ENCODE results near the gene SLC6A9. TPM values are rescaled to one million over a fixed set of nuclear protein-coding genes. Genes with fewer than 3 reads are reported as not detected.

Gene SLC6A9
- total and polyA plus RNA-seq, 2 experiments from 2014 or later, result 14.4 to 20.0 TPM

DNA sequence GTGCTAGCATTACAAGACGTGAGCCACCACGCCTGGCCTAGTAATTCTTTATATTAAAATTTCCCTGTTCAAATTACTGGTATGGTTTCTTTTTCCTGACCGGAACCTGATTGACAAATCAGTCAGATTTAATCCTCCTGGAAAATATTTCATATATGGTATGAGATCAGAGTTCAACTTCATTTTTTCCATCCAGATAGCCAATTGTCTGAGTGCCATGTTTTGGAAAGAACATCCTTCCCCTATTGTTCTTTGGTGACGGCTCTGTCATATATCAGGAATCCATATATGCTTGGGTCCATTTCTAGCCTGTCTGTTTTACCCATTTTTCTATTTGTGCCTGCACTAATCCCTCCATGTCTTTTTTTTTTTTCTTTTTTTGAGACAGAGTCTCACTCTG, 48.3 kb upstream of the SLC6A9 start:
- Histone ChIP-seq H3K4me1 (ENCODE audit: insufficient read depth) (0 out of 2 replicates have a peak, but pooled peaks cover 5% of the 10 kb centered on the region), H3F3A (replicated peaks; ENCODE audit: low read depth) (no peaks in the 10 kb centered on the region), H3K36me3 (ENCODE audit: insufficient read depth) (no peaks in the 10 kb centered on the region), H3K4me3 (no peak overlapping the region), H3K4me2 (no peak overlapping the region), H3K9me2 (ENCODE audit: insufficient read depth) (0 out of 2 replicates have a peak, but pooled peaks cover 2% of the 10 kb centered on the region), H3K79me2 (replicated peaks; ENCODE audit: insufficient read depth) (no peaks in the 10 kb centered on the region), H4K20me1 (replicated peaks; ENCODE audit: insufficient read depth) (no peaks in the 10 kb centered on the region), H3K27me3 (ENCODE audit: insufficient read depth) (no peaks in the 10 kb centered on the region), H3K27ac (ENCODE audit: low read depth) (no peak overlapping the region), H2AFZ (no peak overlapping the region)
- no peaks in the 10 kb centered on the region for H3K36me3 Mint-ChIP-seq (ENCODE audit: low read depth)
- no peaks in the 10 kb centered on the region for H3K9me3 Mint-ChIP-seq
- H3K4me1 Mint-ChIP-seq, result peaks cover 8% of the 10 kb centered on the region
- DNase-seq (ENCODE audit: low spot score) (no peak), ATAC-seq (no peak)
- no peaks in the 10 kb centered on the region for H3K27me3 Mint-ChIP-seq (ENCODE audit: insufficient read depth, low read depth, poor library complexity)
- TF ChIP-seq CREB1 (CRISPR knock-in tag; IDR thresholded peaks at IDR 0.05; ENCODE audit: low read depth) (no peak), STAT1 (IDR thresholded peaks at IDR 0.05; ENCODE audit: unreplicated experiment) (no peak), JUNB (IDR thresholded peaks at IDR 0.05; ENCODE audit: unreplicated experiment) (no peak), NANOG (IDR thresholded peaks at IDR 0.05; ENCODE audit: borderline replicate concordance) (no peak), EZH2phosphoT487 (IDR thresholded peaks at IDR 0.05; ENCODE audit: unreplicated experiment) (no peak), ZNF331 (CRISPR knock-in tag; IDR thresholded peaks at IDR 0.05; ENCODE audit: low read depth) (no peak), POLR2AphosphoS5 (IDR thresholded peaks at IDR 0.05; ENCODE audit: low read depth) (no peak), ZNF114 (CRISPR knock-in tag; IDR thresholded peaks at IDR 0.05) (no peak), EZH2 (IDR thresholded peaks at IDR 0.05; ENCODE audit: low read depth, unreplicated experiment) (no peak)
- TF ChIP-seq, protein P1, sequence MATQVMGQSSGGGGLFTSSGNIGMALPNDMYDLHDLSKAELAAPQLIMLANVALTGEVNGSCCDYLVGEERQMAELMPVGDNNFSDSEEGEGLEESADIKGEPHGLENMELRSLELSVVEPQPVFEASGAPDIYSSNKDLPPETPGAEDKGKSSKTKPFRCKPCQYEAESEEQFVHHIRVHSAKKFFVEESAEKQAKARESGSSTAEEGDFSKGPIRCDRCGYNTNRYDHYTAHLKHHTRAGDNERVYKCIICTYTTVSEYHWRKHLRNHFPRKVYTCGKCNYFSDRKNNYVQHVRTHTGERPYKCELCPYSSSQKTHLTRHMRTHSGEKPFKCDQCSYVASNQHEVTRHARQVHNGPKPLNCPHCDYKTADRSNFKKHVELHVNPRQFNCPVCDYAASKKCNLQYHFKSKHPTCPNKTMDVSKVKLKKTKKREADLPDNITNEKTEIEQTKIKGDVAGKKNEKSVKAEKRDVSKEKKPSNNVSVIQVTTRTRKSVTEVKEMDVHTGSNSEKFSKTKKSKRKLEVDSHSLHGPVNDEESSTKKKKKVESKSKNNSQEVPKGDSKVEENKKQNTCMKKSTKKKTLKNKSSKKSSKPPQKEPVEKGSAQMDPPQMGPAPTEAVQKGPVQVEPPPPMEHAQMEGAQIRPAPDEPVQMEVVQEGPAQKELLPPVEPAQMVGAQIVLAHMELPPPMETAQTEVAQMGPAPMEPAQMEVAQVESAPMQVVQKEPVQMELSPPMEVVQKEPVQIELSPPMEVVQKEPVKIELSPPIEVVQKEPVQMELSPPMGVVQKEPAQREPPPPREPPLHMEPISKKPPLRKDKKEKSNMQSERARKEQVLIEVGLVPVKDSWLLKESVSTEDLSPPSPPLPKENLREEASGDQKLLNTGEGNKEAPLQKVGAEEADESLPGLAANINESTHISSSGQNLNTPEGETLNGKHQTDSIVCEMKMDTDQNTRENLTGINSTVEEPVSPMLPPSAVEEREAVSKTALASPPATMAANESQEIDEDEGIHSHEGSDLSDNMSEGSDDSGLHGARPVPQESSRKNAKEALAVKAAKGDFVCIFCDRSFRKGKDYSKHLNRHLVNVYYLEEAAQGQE (IDR thresholded peaks at IDR 0.05; ENCODE audit: unreplicated experiment), result no peak
- TF ChIP-seq, protein P2, sequence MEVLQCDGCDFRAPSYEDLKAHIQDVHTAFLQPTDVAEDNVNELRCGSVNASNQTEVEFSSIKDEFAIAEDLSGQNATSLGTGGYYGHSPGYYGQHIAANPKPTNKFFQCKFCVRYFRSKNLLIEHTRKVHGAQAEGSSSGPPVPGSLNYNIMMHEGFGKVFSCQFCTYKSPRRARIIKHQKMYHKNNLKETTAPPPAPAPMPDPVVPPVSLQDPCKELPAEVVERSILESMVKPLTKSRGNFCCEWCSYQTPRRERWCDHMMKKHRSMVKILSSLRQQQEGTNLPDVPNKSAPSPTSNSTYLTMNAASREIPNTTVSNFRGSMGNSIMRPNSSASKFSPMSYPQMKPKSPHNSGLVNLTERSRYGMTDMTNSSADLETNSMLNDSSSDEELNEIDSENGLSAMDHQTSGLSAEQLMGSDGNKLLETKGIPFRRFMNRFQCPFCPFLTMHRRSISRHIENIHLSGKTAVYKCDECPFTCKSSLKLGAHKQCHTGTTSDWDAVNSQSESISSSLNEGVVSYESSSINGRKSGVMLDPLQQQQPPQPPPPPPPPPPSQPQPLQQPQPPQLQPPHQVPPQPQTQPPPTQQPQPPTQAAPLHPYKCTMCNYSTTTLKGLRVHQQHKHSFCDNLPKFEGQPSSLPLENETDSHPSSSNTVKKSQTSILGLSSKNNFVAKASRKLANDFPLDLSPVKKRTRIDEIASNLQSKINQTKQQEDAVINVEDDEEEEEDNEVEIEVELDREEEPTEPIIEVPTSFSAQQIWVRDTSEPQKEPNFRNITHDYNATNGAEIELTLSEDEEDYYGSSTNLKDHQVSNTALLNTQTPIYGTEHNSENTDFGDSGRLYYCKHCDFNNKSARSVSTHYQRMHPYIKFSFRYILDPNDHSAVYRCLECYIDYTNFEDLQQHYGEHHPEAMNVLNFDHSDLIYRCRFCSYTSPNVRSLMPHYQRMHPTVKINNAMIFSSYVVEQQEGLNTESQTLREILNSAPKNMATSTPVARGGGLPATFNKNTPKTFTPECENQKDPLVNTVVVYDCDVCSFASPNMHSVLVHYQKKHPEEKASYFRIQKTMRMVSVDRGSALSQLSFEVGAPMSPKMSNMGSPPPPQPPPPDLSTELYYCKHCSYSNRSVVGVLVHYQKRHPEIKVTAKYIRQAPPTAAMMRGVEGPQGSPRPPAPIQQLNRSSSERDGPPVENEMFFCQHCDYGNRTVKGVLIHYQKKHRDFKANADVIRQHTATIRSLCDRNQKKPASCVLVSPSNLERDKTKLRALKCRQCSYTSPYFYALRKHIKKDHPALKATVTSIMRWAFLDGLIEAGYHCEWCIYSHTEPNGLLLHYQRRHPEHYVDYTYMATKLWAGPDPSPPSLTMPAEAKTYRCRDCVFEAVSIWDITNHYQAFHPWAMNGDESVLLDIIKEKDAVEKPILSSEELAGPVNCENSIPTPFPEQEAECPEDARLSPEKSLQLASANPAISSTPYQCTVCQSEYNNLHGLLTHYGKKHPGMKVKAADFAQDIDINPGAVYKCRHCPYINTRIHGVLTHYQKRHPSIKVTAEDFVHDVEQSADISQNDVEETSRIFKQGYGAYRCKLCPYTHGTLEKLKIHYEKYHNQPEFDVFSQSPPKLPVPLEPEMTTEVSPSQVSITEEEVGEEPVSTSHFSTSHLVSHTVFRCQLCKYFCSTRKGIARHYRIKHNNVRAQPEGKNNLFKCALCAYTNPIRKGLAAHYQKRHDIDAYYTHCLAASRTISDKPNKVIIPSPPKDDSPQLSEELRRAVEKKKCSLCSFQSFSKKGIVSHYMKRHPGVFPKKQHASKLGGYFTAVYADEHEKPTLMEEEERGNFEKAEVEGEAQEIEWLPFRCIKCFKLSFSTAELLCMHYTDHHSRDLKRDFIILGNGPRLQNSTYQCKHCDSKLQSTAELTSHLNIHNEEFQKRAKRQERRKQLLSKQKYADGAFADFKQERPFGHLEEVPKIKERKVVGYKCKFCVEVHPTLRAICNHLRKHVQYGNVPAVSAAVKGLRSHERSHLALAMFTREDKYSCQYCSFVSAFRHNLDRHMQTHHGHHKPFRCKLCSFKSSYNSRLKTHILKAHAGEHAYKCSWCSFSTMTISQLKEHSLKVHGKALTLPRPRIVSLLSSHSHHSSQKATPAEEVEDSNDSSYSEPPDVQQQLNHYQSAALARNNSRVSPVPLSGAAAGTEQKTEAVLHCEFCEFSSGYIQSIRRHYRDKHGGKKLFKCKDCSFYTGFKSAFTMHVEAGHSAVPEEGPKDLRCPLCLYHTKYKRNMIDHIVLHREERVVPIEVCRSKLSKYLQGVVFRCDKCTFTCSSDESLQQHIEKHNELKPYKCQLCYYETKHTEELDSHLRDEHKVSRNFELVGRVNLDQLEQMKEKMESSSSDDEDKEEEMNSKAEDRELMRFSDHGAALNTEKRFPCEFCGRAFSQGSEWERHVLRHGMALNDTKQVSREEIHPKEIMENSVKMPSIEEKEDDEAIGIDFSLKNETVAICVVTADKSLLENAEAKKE (CRISPR knock-in tag; IDR thresholded peaks at IDR 0.05), result no peak
- TF ChIP-seq, protein P3, sequence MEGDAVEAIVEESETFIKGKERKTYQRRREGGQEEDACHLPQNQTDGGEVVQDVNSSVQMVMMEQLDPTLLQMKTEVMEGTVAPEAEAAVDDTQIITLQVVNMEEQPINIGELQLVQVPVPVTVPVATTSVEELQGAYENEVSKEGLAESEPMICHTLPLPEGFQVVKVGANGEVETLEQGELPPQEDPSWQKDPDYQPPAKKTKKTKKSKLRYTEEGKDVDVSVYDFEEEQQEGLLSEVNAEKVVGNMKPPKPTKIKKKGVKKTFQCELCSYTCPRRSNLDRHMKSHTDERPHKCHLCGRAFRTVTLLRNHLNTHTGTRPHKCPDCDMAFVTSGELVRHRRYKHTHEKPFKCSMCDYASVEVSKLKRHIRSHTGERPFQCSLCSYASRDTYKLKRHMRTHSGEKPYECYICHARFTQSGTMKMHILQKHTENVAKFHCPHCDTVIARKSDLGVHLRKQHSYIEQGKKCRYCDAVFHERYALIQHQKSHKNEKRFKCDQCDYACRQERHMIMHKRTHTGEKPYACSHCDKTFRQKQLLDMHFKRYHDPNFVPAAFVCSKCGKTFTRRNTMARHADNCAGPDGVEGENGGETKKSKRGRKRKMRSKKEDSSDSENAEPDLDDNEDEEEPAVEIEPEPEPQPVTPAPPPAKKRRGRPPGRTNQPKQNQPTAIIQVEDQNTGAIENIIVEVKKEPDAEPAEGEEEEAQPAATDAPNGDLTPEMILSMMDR (conservative IDR thresholded peaks at IDR 0.05; ENCODE audit: low read depth in 2 of 2), result no peak
- TF ChIP-seq, protein P4, sequence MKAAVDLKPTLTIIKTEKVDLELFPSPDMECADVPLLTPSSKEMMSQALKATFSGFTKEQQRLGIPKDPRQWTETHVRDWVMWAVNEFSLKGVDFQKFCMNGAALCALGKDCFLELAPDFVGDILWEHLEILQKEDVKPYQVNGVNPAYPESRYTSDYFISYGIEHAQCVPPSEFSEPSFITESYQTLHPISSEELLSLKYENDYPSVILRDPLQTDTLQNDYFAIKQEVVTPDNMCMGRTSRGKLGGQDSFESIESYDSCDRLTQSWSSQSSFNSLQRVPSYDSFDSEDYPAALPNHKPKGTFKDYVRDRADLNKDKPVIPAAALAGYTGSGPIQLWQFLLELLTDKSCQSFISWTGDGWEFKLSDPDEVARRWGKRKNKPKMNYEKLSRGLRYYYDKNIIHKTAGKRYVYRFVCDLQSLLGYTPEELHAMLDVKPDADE (IDR thresholded peaks at IDR 0.05), result no peak
- no peak overlapping the region for H3K27ac Mint-ChIP-seq
- no peak overlapping the region for H3K4me3 Mint-ChIP-seq

Data from GM23338 (cell line).